ENCODE measurements around the gene CALHM5. TPM values are rescaled to one million over a fixed set of nuclear protein-coding genes. Genes with fewer than 3 reads are reported as not detected.
A peak's percentile ranks its signal among the peaks of the same experiment; 100 is the strongest.

CALHM5 gene
- total RNA-seq, 2 donors from 2014 or later, result 0.20 to 0.37 TPM

GRCh38 chr6:116512111-116512559 lies 696 bp downstream of the CALHM5 start:
- Histone ChIP-seq H3K4me1 (no peaks in the 10 kb centered on the region), H3K4me3 (peak overlapping the region; percentile 11), H3K27ac (peak overlapping the region; percentile 58), H3K36me3 (no peaks in the 10 kb centered on the region), H3K27me3 (no peaks in the 10 kb centered on the region), H3K9me3 (no peaks in the 10 kb centered on the region), H3K9ac (ENCODE audit: low read depth in 2 of 2, low read length in 2 of 2) (peak overlapping the region; percentile 43 to 58)
- DNase-seq, result no peak
- intact Hi-C loops (cut with DNase I), result no loop called here
- TF ChIP-seq CTCF (IDR thresholded peaks at IDR 0.05), result no peak

GRCh38 chr6:116512734-116513133 lies 1.3 kb downstream of the CALHM5 start:
- DNase-seq, result no peak
- Histone ChIP-seq H3K4me1 (no peaks in the 10 kb centered on the region), H3K9me3 (no peaks in the 10 kb centered on the region), H3K4me3 (no peak overlapping the region), H3K27ac (no peak overlapping the region), H3K36me3 (no peaks in the 10 kb centered on the region), H3K9ac (ENCODE audit: low read depth in 2 of 2, low read length in 2 of 2) (no peak overlapping the region), H3K27me3 (no peaks in the 10 kb centered on the region)
- intact Hi-C loops (cut with DNase I), result no loop called here
- TF ChIP-seq CTCF (IDR thresholded peaks at IDR 0.05), result no peak

- no peak for TF ChIP-seq CTCF (IDR thresholded peaks at IDR 0.05)
- H3K27me3 ChIP-seq, result no peaks in the 10 kb centered on the region
- no peak for DNase-seq
- no peak overlapping the region for H3K4me3 ChIP-seq
- no peaks in the 10 kb centered on the region for H3K9me3 ChIP-seq
- intact Hi-C loops (cut with DNase I), result no loop called here
- no peaks in the 10 kb centered on the region for H3K4me1 ChIP-seq
- H3K27ac ChIP-seq, result no peak overlapping the region
- H3K9ac ChIP-seq (ENCODE audit: low read depth in 2 of 2, low read length in 2 of 2), result no peak overlapping the region
- no peaks in the 10 kb centered on the region for H3K36me3 ChIP-seq
These were observed 1.9 kb downstream of the CALHM5 start for GRCh38 chr6:116513224-116513875.

GRCh38 chr6:116514111-116514510 lies 2.7 kb downstream of the CALHM5 start:
- Histone ChIP-seq H3K9ac (ENCODE audit: low read depth in 2 of 2, low read length in 2 of 2) (no peak overlapping the region), H3K27me3 (no peaks in the 10 kb centered on the region), H3K4me3 (no peak overlapping the region), H3K36me3 (no peaks in the 10 kb centered on the region), H3K4me1 (no peaks in the 10 kb centered on the region), H3K9me3 (no peaks in the 10 kb centered on the region), H3K27ac (no peak overlapping the region)
- DNase-seq, result no peak
- intact Hi-C loops (cut with DNase I), result no loop called here
- TF ChIP-seq CTCF (IDR thresholded peaks at IDR 0.05), result no peak

- H3K4me3 ChIP-seq, result no peak overlapping the region
- H3K9me3 ChIP-seq, result no peaks in the 10 kb centered on the region
- no peak for TF ChIP-seq CTCF (IDR thresholded peaks at IDR 0.05)
- H3K27ac ChIP-seq, result no peak overlapping the region
- intact Hi-C loops (cut with DNase I), result no loop called here
- H3K9ac ChIP-seq (ENCODE audit: low read depth in 2 of 2, low read length in 2 of 2), result no peak overlapping the region
- no peaks in the 10 kb centered on the region for H3K36me3 ChIP-seq
- no peak for DNase-seq
- H3K4me1 ChIP-seq, result no peaks in the 10 kb centered on the region
- no peaks in the 10 kb centered on the region for H3K27me3 ChIP-seq
These were observed 3.7 kb downstream of the CALHM5 start for GRCh38 chr6:116515141-116515540.
